ENCODE results near the gene KIAA0319L. TPM values are rescaled to one million over a fixed set of nuclear protein-coding genes. Genes with fewer than 3 reads are reported as not detected.

The KIAA0319L gene
- total and polyA plus RNA-seq, 9 donors = 26.7 to 45.9 (median 34.4) TPM

- Histone ChIP-seq H3K4me1 (ENCODE audit: control insufficient read depth, insufficient read depth, low read length) (no peaks in the 10 kb centered on the region), H3K9me3 (replicated peaks; ENCODE audit: control insufficient read depth, low read depth, low read length) (no peaks in the 10 kb centered on the region), H3K27me3 (ENCODE audit: control insufficient read depth, insufficient read depth, low read length) (no peaks in the 10 kb centered on the region), H3K36me3 (ENCODE audit: control insufficient read depth, insufficient read depth, low read length) (peaks cover 78% of the 10 kb centered on the region), H3K27ac (ENCODE audit: low read length) (no peak overlapping the region), H3K4me3 (ENCODE audit: low read length) (no peak overlapping the region)
- no peak for DNase-seq
- WGBS (ENCODE audit: insufficient coverage) = 97% methylated on average over 7 of the region's 10 CpGs
These were observed 121.1 kb downstream of the KIAA0319L start for GRCh38 chr1:35436078-35436477.

- Histone ChIP-seq H3K4me1 (ENCODE audit: control insufficient read depth, insufficient read depth, low read length) (no peaks in the 10 kb centered on the region), H3K27me3 (ENCODE audit: control insufficient read depth, insufficient read depth, low read length) (no peaks in the 10 kb centered on the region), H3K4me3 (ENCODE audit: low read length) (no peak overlapping the region), H3K27ac (ENCODE audit: low read length) (no peak overlapping the region), H3K36me3 (ENCODE audit: control insufficient read depth, insufficient read depth, low read length) (peaks cover 66% of the 10 kb centered on the region), H3K9me3 (replicated peaks; ENCODE audit: control insufficient read depth, low read depth, low read length) (no peaks in the 10 kb centered on the region)
- 85% methylated on average over 12 of the region's 12 CpGs for WGBS (ENCODE audit: insufficient coverage)
- no peak for DNase-seq
These were observed 122.5 kb downstream of the KIAA0319L start for GRCh38 chr1:35434703-35435102.

- DNase-seq = no peak
- H3K36me3 ChIP-seq (ENCODE audit: control insufficient read depth, insufficient read depth, low read length) = peaks cover 63% of the 10 kb centered on the region
- H3K4me3 ChIP-seq (ENCODE audit: low read length) = no peak overlapping the region
- H3K4me1 ChIP-seq (ENCODE audit: control insufficient read depth, insufficient read depth, low read length) = no peaks in the 10 kb centered on the region
- no peaks in the 10 kb centered on the region for H3K27me3 ChIP-seq (ENCODE audit: control insufficient read depth, insufficient read depth, low read length)
- 100% methylated on average over 3 of the region's 15 CpGs for WGBS (ENCODE audit: insufficient coverage)
- H3K27ac ChIP-seq (ENCODE audit: low read length) = no peak overlapping the region
- no peaks in the 10 kb centered on the region for H3K9me3 ChIP-seq (replicated peaks; ENCODE audit: control insufficient read depth, low read depth, low read length)
These were observed 123.5 kb downstream of the KIAA0319L start for GRCh38 chr1:35433714-35434113.

GRCh38 chr1:35432231-35432630 is 125.0 kb downstream of the KIAA0319L start:
- H3K36me3 ChIP-seq (ENCODE audit: control insufficient read depth, insufficient read depth, low read length) = peaks cover 54% of the 10 kb centered on the region
- no peaks in the 10 kb centered on the region for H3K9me3 ChIP-seq (replicated peaks; ENCODE audit: control insufficient read depth, low read depth, low read length)
- no peaks in the 10 kb centered on the region for H3K4me1 ChIP-seq (ENCODE audit: control insufficient read depth, insufficient read depth, low read length)
- no peak overlapping the region for H3K4me3 ChIP-seq (ENCODE audit: low read length)
- no peak overlapping the region for H3K27ac ChIP-seq (ENCODE audit: low read length)
- WGBS (ENCODE audit: insufficient coverage) = 82% methylated on average over 9 of the region's 10 CpGs
- DNase-seq = no peak
- H3K27me3 ChIP-seq (ENCODE audit: control insufficient read depth, insufficient read depth, low read length) = no peaks in the 10 kb centered on the region

GRCh38 chr1:35431173-35431599 is 126.0 kb downstream of the KIAA0319L start:
- Histone ChIP-seq H3K36me3 (ENCODE audit: control insufficient read depth, insufficient read depth, low read length) (peaks cover 47% of the 10 kb centered on the region), H3K27me3 (ENCODE audit: control insufficient read depth, insufficient read depth, low read length) (no peaks in the 10 kb centered on the region), H3K4me1 (ENCODE audit: control insufficient read depth, insufficient read depth, low read length) (no peaks in the 10 kb centered on the region), H3K4me3 (ENCODE audit: low read length) (no peak overlapping the region), H3K27ac (ENCODE audit: low read length) (no peak overlapping the region), H3K9me3 (replicated peaks; ENCODE audit: control insufficient read depth, low read depth, low read length) (no peaks in the 10 kb centered on the region)
- no peak for DNase-seq
- WGBS (ENCODE audit: insufficient coverage) = 89% methylated on average over 7 of the region's 7 CpGs

- DNase-seq = no peak
- Histone ChIP-seq H3K4me1 (ENCODE audit: control insufficient read depth, insufficient read depth, low read length) (no peaks in the 10 kb centered on the region), H3K4me3 (ENCODE audit: low read length) (no peak overlapping the region), H3K36me3 (ENCODE audit: control insufficient read depth, insufficient read depth, low read length) (peaks cover 43% of the 10 kb centered on the region), H3K9me3 (replicated peaks; ENCODE audit: control insufficient read depth, low read depth, low read length) (no peaks in the 10 kb centered on the region), H3K27ac (ENCODE audit: low read length) (no peak overlapping the region), H3K27me3 (ENCODE audit: control insufficient read depth, insufficient read depth, low read length) (no peaks in the 10 kb centered on the region)
- no CpG with 5 or more reads among the region's 4 CpGs for WGBS (ENCODE audit: insufficient coverage)
These were observed 126.4 kb downstream of the KIAA0319L start for GRCh38 chr1:35430762-35431161.

- no peaks in the 10 kb centered on the region for H3K27me3 ChIP-seq (ENCODE audit: control insufficient read depth, insufficient read depth, low read length)
- no peak overlapping the region for H3K4me3 ChIP-seq (ENCODE audit: low read length)
- H3K9me3 ChIP-seq (replicated peaks; ENCODE audit: control insufficient read depth, low read depth, low read length) = no peaks in the 10 kb centered on the region
- H3K27ac ChIP-seq (ENCODE audit: low read length) = no peak overlapping the region
- no peaks in the 10 kb centered on the region for H3K4me1 ChIP-seq (ENCODE audit: control insufficient read depth, insufficient read depth, low read length)
- no peak for DNase-seq
- H3K36me3 ChIP-seq (ENCODE audit: control insufficient read depth, insufficient read depth, low read length) = peaks cover 30% of the 10 kb centered on the region
- 100% methylated on average over 1 of the region's 7 CpGs for WGBS (ENCODE audit: insufficient coverage)
These were observed 128.8 kb downstream of the KIAA0319L start for GRCh38 chr1:35428360-35428759.

- WGBS (ENCODE audit: insufficient coverage) = no CpG with 5 or more reads among the region's 2 CpGs
- peaks cover 13% of the 10 kb centered on the region for H3K36me3 ChIP-seq (ENCODE audit: control insufficient read depth, insufficient read depth, low read length)
- H3K4me1 ChIP-seq (ENCODE audit: control insufficient read depth, insufficient read depth, low read length) = no peaks in the 10 kb centered on the region
- no peaks in the 10 kb centered on the region for H3K27me3 ChIP-seq (ENCODE audit: control insufficient read depth, insufficient read depth, low read length)
- no peak for DNase-seq
- no peak overlapping the region for H3K27ac ChIP-seq (ENCODE audit: low read length)
- H3K4me3 ChIP-seq (ENCODE audit: low read length) = no peak overlapping the region
- no peaks in the 10 kb centered on the region for H3K9me3 ChIP-seq (replicated peaks; ENCODE audit: control insufficient read depth, low read depth, low read length)
These were observed 131.1 kb downstream of the KIAA0319L start for GRCh38 chr1:35426097-35426586.

GRCh38 chr1:35408925-35409324 is 148.3 kb downstream of the KIAA0319L start:
- WGBS (ENCODE audit: insufficient coverage) = no CpG with 5 or more reads among the region's 1 CpG

GRCh38 chr1:35407743-35408142 is 149.5 kb downstream of the KIAA0319L start:
- no peak overlapping the region for H3K27ac ChIP-seq (ENCODE audit: low read length)

More at GRCh38 chr1:35408925-35409324, 148.3 kb downstream of the KIAA0319L start:
- Histone ChIP-seq H3K27ac (ENCODE audit: low read length) (no peak overlapping the region), H3K27me3 (ENCODE audit: control insufficient read depth, insufficient read depth, low read length) (no peaks in the 10 kb centered on the region), H3K4me1 (ENCODE audit: control insufficient read depth, insufficient read depth, low read length) (no peaks in the 10 kb centered on the region), H3K9me3 (replicated peaks; ENCODE audit: control insufficient read depth, low read depth, low read length) (peaks cover 5% of the 10 kb centered on the region), H3K36me3 (ENCODE audit: control insufficient read depth, insufficient read depth, low read length) (peaks cover 31% of the 10 kb centered on the region), H3K4me3 (ENCODE audit: low read length) (no peak overlapping the region)
- DNase-seq = no peak

GRCh38 chr1:35406103-35406502 is 151.1 kb downstream of the KIAA0319L start:
- H3K4me1 ChIP-seq (ENCODE audit: control insufficient read depth, insufficient read depth, low read length) = no peaks in the 10 kb centered on the region
- peaks cover 5% of the 10 kb centered on the region for H3K9me3 ChIP-seq (replicated peaks; ENCODE audit: control insufficient read depth, low read depth, low read length)
- DNase-seq = no peak
- no peaks in the 10 kb centered on the region for H3K27me3 ChIP-seq (ENCODE audit: control insufficient read depth, insufficient read depth, low read length)
- no peak overlapping the region for H3K27ac ChIP-seq (ENCODE audit: low read length)
- H3K4me3 ChIP-seq (ENCODE audit: low read length) = no peak overlapping the region
- H3K36me3 ChIP-seq (ENCODE audit: control insufficient read depth, insufficient read depth, low read length) = peaks cover 36% of the 10 kb centered on the region

More at GRCh38 chr1:35407743-35408142, 149.5 kb downstream of the KIAA0319L start:
- peaks cover 33% of the 10 kb centered on the region for H3K36me3 ChIP-seq (ENCODE audit: control insufficient read depth, insufficient read depth, low read length)
- no peak overlapping the region for H3K4me3 ChIP-seq (ENCODE audit: low read length)
- H3K4me1 ChIP-seq (ENCODE audit: control insufficient read depth, insufficient read depth, low read length) = no peaks in the 10 kb centered on the region
- H3K9me3 ChIP-seq (replicated peaks; ENCODE audit: control insufficient read depth, low read depth, low read length) = peaks cover 5% of the 10 kb centered on the region
- H3K27me3 ChIP-seq (ENCODE audit: control insufficient read depth, insufficient read depth, low read length) = no peaks in the 10 kb centered on the region
- DNase-seq = no peak
- WGBS (ENCODE audit: insufficient coverage) = 100% methylated on average over 1 of the region's 4 CpGs

Measured in muscle of leg (tissue), 11 donors.